Activated naive CD8-positive, alpha-beta T cell treated with anti-CD3 and anti-CD28 coated beads, Interleukin-2, amount 50 U/mL, for 16 hours (primary cell): ENCODE data around the gene MACROD1.

Experiments
- DNase-seq: peaks from one replicate; pipeline ENCODE4 v3.0.0-alpha.2; 2020; ENCODE audit warnings: low read depth, low spot score

Gene MACROD1

DNA sequence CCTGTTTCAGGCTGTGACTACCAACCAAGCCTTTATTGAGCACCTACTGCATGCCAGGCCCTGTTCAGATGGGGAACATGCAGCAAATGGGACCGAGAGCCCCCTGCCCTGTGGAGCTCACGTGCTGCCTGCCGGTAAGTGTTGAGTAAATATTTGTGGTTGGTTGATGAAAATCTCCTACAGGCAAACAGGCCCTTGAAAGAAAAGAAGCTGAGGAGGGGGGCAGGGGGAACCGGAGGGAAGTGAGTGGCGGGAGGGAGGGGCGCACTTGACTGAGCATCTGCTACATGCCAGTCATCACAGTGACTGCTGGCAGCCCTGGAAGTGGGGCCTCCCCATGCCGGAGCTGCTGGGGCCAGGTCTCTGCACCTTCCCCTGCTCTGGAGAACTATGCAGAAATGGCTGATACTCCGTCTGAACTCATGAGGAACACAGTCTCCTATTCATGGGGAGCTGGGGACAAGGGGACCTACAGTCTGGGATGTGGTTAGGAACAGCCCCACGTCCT lies 34.2 kb downstream of the MACROD1 start:
- DNase-seq: no peak

DNA sequence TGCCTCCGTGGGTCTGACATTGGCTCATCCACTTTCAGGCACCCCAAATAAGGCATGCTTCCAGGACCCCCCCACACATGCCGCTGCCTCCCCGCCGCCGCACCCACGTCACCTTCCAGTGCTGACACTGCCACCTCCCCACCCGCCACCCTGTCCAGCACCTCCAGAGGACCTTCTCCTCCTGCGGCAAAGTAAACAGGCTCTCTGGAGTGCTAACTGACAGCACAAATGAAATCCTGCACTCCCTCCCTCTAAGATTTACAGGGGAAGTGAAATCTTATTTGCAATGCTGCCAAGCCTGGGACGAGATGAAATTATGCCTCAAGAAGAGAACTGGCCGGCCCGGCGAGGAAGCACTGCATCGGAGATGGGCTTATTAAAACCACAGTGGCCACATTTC lies 35.3 kb downstream of the MACROD1 start:
- no peak for DNase-seq

- DNase-seq: no peak
These were observed 36.5 kb downstream of the MACROD1 start for GRCh38 chr11:64129403-64129802.

DNA sequence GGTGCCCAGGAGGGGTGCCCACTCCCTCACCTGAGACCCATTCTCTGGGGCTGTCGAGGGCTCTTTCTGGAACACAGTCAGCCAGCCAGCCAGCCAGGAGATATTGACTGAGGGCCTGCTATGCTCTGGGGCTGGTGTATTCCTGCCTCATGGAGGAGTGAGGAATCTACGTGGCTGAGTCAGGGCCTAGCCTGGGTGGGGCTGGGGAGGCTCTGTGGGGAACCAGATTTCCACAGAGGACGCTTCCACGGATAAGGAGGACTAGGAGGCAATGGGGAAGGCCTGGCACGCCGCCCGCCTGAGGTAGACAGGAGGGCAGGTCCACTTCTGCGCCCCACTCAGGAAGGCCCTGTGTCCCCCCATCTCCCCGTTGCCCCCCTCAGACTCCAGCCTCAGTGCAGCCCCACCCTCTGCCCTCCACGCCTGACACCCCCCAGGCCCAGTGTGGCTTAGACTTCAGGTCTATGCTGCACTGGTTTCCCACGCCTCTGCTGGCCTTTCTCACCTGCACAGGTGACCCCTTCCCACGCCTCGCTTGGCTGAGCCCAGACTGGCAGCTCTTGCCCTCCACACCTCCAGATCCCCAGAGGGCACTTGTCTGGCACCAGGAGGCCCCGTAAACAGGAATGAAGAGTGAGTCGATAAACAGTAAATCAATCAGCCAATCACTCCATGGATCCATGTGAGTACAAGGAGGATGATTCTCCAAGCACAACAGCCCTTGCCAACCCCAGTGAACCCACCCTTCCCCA lies 37.5 kb downstream of the MACROD1 start:
- no peak for DNase-seq

GRCh38 chr11:64127267-64128072 lies 38.4 kb downstream of the MACROD1 start:
- no peak for DNase-seq

- no peak for DNase-seq
These were observed 39.1 kb downstream of the MACROD1 start for GRCh38 chr11:64126796-64127195.

GRCh38 chr11:64126371-64126770 lies 39.5 kb downstream of the MACROD1 start:
- DNase-seq: no peak

DNA sequence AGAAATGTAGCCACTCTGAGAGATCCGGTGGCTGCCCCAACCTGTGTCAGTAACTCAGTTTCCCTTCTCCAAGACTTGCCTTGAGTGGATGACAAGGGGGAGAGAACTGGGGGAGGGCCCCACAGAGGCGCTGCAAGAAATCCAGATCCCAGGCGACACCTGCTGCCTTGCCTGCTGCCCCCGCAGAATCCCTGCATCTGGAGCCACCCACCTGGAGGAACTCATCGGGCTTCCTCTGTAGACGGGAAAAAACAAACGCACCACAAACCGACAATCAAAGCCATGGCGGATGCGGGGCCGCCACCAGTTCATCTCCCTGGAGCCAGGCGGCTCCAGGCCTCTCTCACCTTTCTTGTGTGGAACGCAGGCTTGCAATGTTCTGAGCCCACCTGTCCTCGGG lies 40.2 kb downstream of the MACROD1 start:
- DNase-seq: no peak

DNA sequence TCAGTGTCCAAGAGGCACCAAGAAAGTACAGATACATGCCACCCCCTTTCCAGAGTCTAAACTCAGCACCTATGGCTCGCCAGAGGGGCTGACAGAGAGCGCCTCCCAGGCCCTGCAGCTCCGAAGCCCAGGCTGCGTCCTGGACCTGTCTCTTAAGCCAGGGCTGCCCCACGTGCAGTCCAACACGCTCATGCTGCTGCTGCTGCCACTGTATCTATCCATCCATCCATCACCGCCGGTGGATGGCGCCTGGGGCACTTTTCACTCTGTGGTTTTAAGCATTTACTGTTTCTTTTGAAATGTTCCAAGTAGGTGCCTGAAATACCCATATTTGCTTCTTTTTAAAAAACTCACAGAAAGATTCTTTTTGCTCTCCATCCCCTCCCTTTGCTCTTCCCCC lies 41.8 kb downstream of the MACROD1 start:
- DNase-seq: no peak

- DNase-seq: no peak
These were observed 42.2 kb downstream of the MACROD1 start for GRCh38 chr11:64123679-64124078.

- no peak for DNase-seq
These were observed 43.2 kb downstream of the MACROD1 start for GRCh38 chr11:64122411-64123410.

DNA sequence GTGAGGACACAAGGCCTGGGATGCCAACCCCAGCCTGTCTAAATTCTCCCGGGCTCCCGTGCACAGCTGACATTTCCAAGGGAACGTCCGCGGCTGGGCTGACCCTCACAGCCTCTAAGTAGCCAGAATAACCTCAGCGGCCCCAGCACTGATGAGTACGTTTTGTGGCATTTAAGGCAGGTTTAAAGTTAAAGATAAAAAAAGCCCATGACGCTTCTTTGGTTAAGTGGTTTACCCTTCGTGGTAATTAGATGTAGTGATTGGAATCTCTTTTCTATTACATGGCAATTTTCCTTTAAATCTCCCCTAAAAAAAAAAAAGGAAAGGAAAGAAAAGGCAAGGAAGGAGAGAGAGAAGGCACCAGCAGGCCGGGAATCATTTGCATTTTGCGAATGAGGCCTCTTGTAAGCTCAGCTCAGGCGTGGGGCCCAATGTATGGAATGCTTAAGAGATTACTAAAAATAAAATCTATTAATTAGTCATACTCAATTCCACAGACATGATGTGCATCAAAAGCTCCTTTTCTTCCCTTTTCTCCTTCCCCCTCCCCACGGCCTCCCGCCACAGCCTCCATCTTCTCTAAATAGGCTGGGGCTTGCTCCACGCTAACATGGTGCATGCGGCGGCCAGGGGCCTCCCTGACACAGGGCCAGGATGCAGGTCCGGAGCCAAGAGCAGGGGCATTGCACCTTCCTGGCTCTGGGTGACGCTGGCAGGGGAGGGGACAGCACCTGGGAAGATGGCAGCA lies 44.1 kb downstream of the MACROD1 start:
- DNase-seq: no peak

DNA sequence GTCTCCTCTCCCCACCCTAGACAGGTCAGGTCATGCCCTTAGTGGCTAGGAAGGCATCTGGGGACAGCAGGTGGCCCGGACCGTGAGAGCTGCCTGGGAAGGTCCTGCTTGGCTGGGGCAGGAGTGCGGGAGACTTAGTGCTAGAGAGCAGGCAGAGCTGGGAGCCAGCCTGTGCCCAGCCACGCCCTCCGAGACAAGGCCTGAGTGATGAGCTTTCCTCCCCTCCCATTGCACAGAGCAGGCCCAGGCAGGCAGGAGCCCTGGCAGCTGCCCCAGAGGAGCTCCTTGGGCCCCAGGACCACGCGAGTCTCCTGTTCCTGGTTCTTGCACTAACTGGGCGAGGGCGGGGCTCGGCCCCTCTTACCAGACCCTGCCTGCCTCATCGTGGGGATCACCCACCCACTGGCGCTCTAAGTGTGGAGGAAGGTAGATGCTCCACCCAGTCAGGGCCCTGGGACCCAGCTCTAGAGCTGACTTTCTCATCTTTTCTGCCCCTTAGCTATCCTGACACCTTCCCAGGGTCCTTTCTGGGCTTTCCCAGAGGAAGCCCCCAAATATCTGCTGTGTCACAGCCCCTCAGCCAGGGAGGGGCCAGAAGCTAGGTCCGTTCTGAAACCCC lies 44.9 kb downstream of the MACROD1 start:
- DNase-seq: no peak

GRCh38 chr11:64119700-64120099 lies 46.2 kb downstream of the MACROD1 start:
- DNase-seq: no peak

DNA sequence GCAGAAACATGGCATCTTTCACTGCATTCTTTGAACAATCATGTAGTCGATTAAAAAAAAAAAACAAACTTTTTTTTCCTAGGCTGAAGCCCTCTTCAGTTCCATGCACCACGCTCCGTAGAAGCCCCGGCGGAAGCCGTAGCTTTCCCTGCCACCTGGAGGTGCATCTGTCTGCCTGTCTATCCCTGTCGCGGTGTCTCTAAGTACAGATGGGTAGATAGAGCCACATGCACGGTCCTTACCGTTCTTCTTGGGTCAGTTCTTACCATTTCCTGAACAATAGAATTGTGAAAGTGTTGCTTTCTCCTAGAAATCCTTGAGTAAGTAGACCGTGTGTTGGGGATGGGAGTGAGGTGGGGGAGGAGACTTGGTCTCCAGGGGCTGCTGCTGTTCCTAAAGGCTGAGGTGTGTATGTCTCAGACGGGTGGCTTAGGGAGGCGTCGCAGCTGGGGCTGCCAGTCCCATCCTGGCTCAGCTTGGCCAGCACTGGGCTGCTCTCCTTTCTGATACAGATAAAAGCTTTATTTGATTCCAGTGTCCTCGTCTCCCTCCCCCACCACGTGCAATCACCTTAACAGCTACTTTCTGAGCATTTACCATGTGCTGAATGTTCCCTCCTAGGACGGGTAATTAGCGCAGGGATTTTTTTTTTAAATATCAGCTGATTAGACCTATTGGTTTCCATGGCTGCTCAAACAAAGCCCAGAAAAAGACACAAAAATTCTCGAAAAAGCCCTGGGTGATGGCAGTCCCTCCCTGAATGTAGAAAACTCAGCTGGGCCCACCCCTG lies 46.8 kb downstream of the MACROD1 start:
- DNase-seq: no peak

DNA sequence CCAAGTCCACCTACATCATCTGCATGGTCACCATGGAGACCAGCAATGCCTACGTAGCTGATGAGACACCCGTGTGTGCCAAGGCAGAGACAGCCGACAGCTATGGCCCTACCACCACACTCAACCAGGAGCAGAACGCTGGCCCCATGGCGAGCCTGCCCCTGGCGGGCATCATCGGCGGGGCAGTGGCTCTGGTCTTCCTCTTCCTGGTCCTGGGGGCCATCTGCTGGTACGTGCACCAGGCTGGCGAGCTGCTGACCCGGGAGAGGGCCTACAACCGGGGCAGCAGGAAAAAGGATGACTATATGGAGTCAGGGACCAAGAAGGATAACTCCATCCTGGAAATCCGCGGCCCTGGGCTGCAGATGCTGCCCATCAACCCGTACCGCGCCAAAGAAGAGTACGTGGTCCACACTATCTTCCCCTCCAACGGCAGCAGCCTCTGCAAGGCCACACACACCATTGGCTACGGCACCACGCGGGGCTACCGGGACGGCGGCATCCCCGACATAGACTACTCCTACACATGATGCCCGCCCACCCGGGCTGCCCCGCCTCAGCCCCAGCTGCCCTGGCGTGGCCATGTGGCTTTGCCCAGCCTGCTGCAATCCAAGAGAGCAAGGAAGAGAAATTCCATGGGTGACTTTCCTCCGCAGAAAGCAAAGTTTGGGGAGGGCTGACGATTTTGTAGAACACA lies 48.0 kb downstream of the MACROD1 start:
- no peak for DNase-seq

GRCh38 chr11:64115531-64116522 lies 50.1 kb downstream of the MACROD1 start:
- no peak for DNase-seq

GRCh38 chr11:64114231-64114630 lies 51.7 kb downstream of the MACROD1 start:
- DNase-seq: no peak
